GM21529 (cell line): ENCODE results near the gene CFI.
"Not testable (repeated sequence)": the region's sequence is repeated elsewhere in the genome, so short reads cannot be mapped to it uniquely, and the experiment has no call there.

Source experiments
- ATAC-seq: cut with Tn5 transposase; IDR thresholded peaks from one replicate; pipeline ENCODE4 v1.9.1; 2021; ENCODE audit not compliant: unreplicated experiment

Gene CFI

DNA sequence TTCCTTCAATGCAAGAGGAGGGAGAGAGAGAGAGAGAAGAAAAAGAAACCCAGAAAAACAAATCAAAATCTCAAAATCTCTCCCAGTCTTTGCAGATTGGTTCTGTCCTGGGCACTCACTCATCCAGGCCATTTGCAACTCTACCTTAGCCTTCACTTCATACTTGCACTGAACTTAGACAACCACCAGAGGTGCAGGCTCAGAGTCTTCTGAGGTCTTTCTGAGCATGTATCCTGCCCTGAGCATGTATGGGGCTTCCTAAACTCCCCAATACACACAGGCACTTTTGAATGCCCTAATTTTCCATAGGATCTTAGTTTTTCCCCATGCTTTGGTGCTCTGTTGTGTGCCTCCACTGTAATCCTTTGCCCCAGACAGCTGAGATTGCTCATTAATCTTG is 2.9 kb downstream of the CFI start:
- ATAC-seq: no peak

- no peak for ATAC-seq
These were observed 6.7 kb downstream of the CFI start for GRCh38 chr4:109795059-109795458.

- no peak for ATAC-seq
These were observed 14.0 kb downstream of the CFI start for GRCh38 chr4:109787807-109788206.

GRCh38 chr4:109786846-109787245 is 15.0 kb downstream of the CFI start:
- ATAC-seq: no peak

- not testable (repeated sequence) for ATAC-seq
These were observed 19.7 kb downstream of the CFI start for GRCh38 chr4:109782092-109782491.

- ATAC-seq: no peak
These were observed 36.9 kb downstream of the CFI start for GRCh38 chr4:109764789-109765402.

- no peak for ATAC-seq
These were observed 37.4 kb downstream of the CFI start for GRCh38 chr4:109764376-109764775.

GRCh38 chr4:109760682-109761081 is 41.1 kb downstream of the CFI start:
- ATAC-seq: no peak

- ATAC-seq: no peak
These were observed 46.1 kb downstream of the CFI start for GRCh38 chr4:109755656-109756055.

GRCh38 chr4:109754093-109754857 is 47.5 kb downstream of the CFI start:
- no peak for ATAC-seq

DNA sequence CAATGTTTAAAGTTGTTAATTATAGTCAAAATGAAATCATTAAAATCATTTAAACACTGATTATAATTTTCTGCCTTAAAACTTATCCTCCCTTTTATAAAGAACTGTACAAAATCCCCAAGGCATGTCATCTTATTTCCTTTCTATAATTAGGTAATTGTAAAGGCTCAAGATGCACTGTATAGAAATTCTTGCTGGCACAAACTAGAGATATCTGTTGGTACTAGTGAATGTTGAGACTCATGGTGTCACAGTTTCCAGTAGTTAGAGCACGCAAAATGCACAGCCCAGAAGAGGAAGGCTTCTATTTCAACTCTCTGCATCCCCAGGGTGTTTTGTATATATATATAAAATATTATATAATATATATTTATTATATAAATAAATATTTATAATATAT is 49.3 kb downstream of the CFI start:
- no peak for ATAC-seq

GRCh38 chr4:109751852-109752251 is 49.9 kb downstream of the CFI start:
- no peak for ATAC-seq

DNA sequence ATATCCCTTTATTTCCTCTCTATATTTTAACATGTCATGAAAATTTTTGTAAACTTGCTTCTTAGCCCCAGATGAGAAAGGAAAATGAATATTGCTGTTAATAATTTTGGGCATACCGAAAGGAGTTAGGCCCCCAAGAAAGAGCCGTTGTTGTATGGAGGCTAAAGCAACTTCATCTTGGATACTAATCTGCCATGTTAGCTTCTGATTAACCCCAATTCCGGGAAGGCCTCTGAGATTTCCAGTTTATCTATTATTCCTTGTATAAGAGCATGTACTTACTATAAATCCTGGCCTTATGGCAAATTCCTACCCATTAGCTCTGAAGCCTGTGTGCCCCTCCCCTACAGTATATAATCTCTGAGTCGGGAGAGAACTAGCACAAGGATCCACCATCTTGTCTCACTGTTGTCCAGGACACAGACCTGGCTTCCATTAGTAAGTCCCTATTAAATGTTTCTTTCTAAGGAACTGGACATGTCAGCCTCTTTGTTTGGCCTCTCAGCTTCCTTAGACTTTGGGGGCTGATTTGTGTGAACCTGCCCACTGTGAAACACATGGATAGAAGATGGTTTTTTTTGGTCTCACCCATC is 51.1 kb downstream of the CFI start:
- no peak for ATAC-seq

DNA sequence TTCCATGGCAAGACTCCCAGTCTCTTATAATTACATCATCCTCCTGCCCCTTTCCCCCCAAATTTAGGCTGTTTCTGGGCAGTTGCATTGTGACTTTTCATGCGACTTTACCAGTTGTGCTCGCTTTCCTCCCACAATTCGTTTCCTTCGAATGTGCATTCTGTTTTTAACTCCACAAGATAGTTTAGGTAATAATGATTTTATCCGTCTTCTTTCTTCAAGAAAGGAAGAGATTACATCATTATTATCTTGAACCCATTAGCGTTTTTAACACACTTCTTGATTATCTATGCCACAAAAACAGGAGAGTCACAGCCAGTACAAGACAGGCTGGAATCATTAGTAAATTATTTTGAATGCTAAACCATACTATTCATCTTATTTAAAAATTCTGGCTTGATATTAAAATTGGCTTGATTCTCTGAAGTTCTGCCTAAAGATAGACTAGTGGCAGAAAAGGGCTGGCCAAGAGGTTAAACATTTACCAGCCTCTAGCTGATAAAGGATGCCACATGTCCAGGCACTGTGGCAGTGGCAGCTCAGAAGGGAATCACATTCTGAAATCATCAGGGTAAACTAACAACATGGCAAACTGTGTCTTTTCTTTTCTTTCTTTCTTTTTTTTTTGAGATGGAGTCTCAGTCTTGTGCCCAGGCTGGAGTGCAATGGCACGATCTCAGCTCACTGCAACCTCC is 52.3 kb downstream of the CFI start:
- no peak for ATAC-seq

- ATAC-seq: no peak
These were observed 53.7 kb downstream of the CFI start for GRCh38 chr4:109748114-109748513.

DNA sequence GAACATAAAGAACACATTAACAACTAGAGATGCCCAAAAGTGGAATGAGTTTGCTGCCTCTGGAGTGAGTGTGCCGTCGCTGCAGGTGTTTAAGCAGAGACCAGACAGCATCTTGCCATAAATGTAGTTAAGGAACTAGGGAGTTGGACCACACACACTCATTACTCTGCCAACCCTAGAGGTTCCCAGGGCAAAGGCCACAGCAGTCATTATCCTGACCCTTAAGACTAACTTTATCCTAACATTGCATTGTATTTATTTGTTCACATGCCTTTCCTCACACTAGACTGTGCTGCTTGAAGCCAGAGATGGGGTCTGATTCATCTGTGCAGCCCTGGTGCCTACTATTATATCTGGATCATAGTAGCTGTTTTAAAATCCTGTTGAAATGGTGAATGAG is 55.1 kb downstream of the CFI start:
- no peak for ATAC-seq

- ATAC-seq: no peak
These were observed 56.0 kb downstream of the CFI start for GRCh38 chr4:109745830-109746229.

DNA sequence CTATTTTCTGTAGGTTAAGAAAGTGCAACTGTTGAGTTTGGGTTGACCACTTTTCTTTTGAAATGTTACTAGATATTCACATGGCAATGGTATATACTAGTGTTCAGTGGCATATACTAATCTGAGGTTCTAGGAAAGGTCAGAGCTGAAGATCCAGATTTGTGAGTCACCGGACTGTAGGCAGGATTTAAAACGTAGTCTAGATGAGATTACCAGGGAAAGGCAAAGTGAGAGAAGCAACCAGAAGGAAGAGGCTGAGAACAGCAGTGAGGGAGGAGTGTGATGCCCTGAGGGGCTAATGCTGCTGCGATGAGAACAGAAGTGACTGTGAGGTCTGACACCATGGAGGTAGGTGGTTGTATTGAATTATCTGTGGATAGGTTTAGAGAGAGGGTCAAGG is 62.3 kb downstream of the CFI start:
- ATAC-seq: no peak

DNA sequence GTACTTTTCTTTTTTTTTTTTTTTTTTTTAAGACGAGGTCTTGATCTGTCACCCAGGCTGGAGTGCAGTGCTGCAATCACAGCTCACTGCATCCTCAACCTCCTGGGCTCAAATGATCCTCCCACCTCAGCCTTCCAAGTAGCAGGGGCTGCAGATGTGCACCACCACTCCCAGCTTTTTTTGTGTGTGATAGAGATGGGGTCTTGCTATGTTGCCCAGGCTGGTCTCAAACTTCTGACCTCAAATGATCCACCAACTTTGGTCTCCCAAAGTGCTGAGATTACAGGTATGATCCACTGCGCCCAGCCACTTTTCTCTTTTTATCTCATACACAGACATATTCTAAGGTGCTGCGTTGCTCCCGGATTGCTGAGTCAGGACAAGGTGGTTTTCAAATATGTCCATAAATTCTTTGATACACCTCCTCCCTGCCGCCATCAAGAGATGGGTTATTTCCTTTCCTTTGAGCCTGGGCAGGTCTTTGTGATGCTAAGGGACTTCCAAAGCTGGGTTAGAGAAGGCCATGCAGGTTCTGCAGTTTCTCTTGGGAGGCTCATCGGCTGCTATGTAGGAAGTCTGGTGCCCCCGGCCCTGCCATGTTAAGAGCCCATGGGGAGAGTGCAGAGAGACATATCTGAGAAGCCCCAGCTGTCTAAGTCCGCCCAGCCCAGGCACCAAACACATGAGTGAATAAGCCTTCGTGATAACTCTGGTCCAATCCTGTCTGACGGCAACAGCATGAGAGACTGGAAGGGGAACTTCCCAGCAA is 63.5 kb downstream of the CFI start:
- no peak for ATAC-seq

- no peak for ATAC-seq
These were observed 66.0 kb downstream of the CFI start for GRCh38 chr4:109735566-109736365.
